ENCODE results near the gene CD69. TPM values are rescaled to one million over a fixed set of nuclear protein-coding genes. Genes with fewer than 3 reads are reported as not detected.
A peak's percentile ranks its signal among the peaks of the same experiment; 100 is the strongest.
"Not testable (repeated sequence)": the region's sequence is repeated elsewhere in the genome, so short reads cannot be mapped to it uniquely, and the experiment has no call there.

The CD69 gene
- total RNA-seq, 1 experiment from 2014 or later = 2.6 TPM

DNA sequence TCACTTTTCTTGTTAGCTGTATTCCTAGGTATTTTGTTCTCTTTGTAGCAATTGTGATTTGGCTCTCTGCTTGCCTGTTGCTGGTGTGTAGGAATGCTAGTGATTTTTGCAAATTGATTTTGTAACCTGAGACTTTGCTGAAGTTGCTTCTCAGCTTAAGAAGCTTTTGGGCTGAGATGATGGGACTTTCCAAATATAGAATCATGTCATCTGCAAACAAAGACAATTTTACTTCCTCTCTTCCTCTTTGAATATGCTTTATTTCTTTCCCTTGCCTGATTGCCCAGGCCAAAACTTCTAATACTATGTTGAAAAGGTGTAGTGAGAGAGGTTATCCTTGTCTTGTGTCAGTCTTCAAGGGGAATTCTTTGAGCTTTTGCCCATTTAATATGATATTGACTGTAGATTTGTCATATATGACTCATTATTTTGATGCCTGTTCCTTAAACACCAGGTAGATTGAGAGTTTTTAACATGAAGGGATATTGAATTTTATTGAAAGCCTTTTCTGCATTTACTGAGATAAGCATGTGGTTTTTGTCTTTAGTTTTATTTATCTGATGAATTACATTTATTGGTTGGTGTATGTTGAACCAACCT is 54.5 kb downstream of the CD69 start:
- CTCF ChIA-PET = interaction anchor here (2.3 kb wide), 1 partner anchor 37 kb away, joined by 8 read pairs; no protein-coding TSS in a partner anchor
- DNase-seq = no peak
- H3K36me3 Mint-ChIP-seq (ENCODE audit: insufficient read depth, unreplicated experiment) = no peaks in the 10 kb centered on the region
- no peaks in the 10 kb centered on the region for H3K27me3 Mint-ChIP-seq (ENCODE audit: unreplicated experiment)
- no peaks in the 10 kb centered on the region for H3K9me3 Mint-ChIP-seq (ENCODE audit: low read depth, unreplicated experiment)
- peak overlapping the region; percentile 49 for H3K27ac Mint-ChIP-seq (ENCODE audit: unreplicated experiment)
- no TSS peak for BruUV-seq (replicated peaks)
- peaks cover 25% of the 10 kb centered on the region for H3K4me1 Mint-ChIP-seq (ENCODE audit: low read depth, unreplicated experiment)
- TF ChIP-seq CTCF (IDR thresholded peaks at IDR 0.05; ENCODE audit: unreplicated experiment) = no peak
- intact Hi-C loops (cut with micrococcal nuclease; ENCODE audit: unreplicated experiment) = loop anchor here (5.0 kb wide), 1 partner anchor 374 kb away; no protein-coding TSS in a partner anchor
- no peak overlapping the region for H3K4me3 Mint-ChIP-seq (ENCODE audit: low read depth, unreplicated experiment)

DNA sequence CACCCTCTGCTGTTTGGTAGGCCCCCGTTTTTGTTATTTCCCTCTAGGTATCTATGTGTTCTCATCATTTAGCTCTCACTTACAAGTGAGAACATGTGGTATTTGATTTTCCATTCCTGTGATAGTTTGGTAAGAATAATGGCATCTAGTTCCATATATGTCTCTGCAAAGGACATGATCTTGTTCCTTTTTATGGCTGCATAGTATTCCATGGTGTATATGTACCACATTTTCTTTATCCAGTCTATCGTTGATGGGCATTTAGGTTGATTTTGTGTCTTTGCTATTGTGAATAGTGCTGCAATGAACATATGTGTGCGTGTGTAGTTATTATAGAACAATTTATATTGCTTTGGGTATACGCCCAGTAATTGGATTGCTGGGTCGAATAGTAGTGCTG is 56.1 kb downstream of the CD69 start:
- intact Hi-C loops (cut with micrococcal nuclease; ENCODE audit: unreplicated experiment); CTCF ChIA-PET; BruUV-seq (replicated peaks): not testable (repeated sequence)

More for the DNA sequence above, 56.1 kb downstream of the CD69 start:
- H3K9me3 Mint-ChIP-seq (ENCODE audit: low read depth, unreplicated experiment); H3K36me3 Mint-ChIP-seq (ENCODE audit: insufficient read depth, unreplicated experiment); DNase-seq; H3K27ac Mint-ChIP-seq (ENCODE audit: unreplicated experiment); H3K4me3 Mint-ChIP-seq (ENCODE audit: low read depth, unreplicated experiment); H3K27me3 Mint-ChIP-seq (ENCODE audit: unreplicated experiment): not testable (repeated sequence)
- peaks cover 34% of the 10 kb centered on the region for H3K4me1 Mint-ChIP-seq (ENCODE audit: low read depth, unreplicated experiment)

Other genes starting within 250 kb of the CD69 start
- not detected in 2 replicates for gene KLRB1, start 153.0 kb downstream of the CD69 start, total RNA-seq (2022)
- gene CLEC2D, start 91.2 kb downstream of the CD69 start, total RNA-seq (2022) = 5.8 and 9.5 TPM in 2 replicates
- gene CLECL1, start 27.8 kb downstream of the CD69 start, total RNA-seq (2022) = not detected in 2 replicates
- gene KLRF1, start 66.6 kb upstream of the CD69 start, total RNA-seq (2022) = 0.32 TPM in 1 of 2 replicates, not detected in the other
- gene CLEC2B, start 108.5 kb upstream of the CD69 start, total RNA-seq (2022) = 0.51 TPM in 1 of 2 replicates, not detected in the other
- not detected in 2 replicates for gene KLRF2, start 120.6 kb upstream of the CD69 start, total RNA-seq (2022)
- not detected in 2 replicates for gene CLEC2A, start 171.5 kb upstream of the CD69 start, total RNA-seq (2022)
- gene CLEC12A, start 210.5 kb upstream of the CD69 start, total RNA-seq (2022) = not detected in 2 replicates
- not detected in 2 replicates for gene CLEC1B, start 238.2 kb upstream of the CD69 start, total RNA-seq (2022)
- gene CLEC12B, start 249.7 kb upstream of the CD69 start, total RNA-seq (2022) = not detected in 2 replicates